Measurements from ENCODE around the gene USP4.
"Not testable (repeated sequence)": the region's sequence is repeated elsewhere in the genome, so short reads cannot be mapped to it uniquely, and the experiment has no call there.

The USP4 gene

GRCh38 chr3:49244581-49245205 is 95.2 kb downstream of the USP4 start:
- no peak for DNase-seq

- DNase-seq = not testable (repeated sequence)
These were observed 99.8 kb downstream of the USP4 start for GRCh38 chr3:49240091-49240490.

GRCh38 chr3:49238274-49239127 is 101.4 kb downstream of the USP4 start:
- no peak for DNase-seq

GRCh38 chr3:49237344-49237743 is 102.5 kb downstream of the USP4 start:
- DNase-seq = no peak

- DNase-seq = no peak
These were observed 103.6 kb downstream of the USP4 start for GRCh38 chr3:49236226-49236625.

GRCh38 chr3:49228817-49229216 is 111.0 kb downstream of the USP4 start:
- DNase-seq = not testable (repeated sequence)

All from activated CD8-positive, alpha-beta memory T cell treated with anti-CD3 and anti-CD28 coated beads, Interleukin-2, amount 50 U/mL, for 4 hours (primary cell).